Right hindlimb (tissue), 1 donor: ENCODE results near the gene CCDC184.
"Not testable (repeated sequence)": the region's sequence is repeated elsewhere in the genome, so short reads cannot be mapped to it uniquely, and the experiment has no call there.

Experiments used
- DNase-seq: peaks from one replicate; pipeline ENCODE4 v3.0.0-alpha.2; 2018

CCDC184 gene

GRCh38 chr12:48216785-48217184 lies 33.3 kb downstream of the CCDC184 start:
- no peak for DNase-seq

- no peak for DNase-seq
These were observed 36.2 kb downstream of the CCDC184 start for GRCh38 chr12:48219631-48220030.

- DNase-seq, result no peak
These were observed 37.3 kb downstream of the CCDC184 start for GRCh38 chr12:48220701-48221100.

- DNase-seq, result no peak
These were observed 38.2 kb downstream of the CCDC184 start for GRCh38 chr12:48221645-48222044.

- DNase-seq, result not testable (repeated sequence)
These were observed 41.1 kb downstream of the CCDC184 start for GRCh38 chr12:48224533-48224932.

- not testable (repeated sequence) for DNase-seq
These were observed 47.9 kb downstream of the CCDC184 start for GRCh38 chr12:48231169-48231958.
